Glutamatergic neuron (in vitro differentiated cells): ENCODE data around the gene CELF4. TPM values are rescaled to one million over a fixed set of nuclear protein-coding genes. Genes with fewer than 3 reads are reported as not detected.

Source experiments
- DNase-seq: peaks from one replicate; pipeline ENCODE4 v3.0.0; 2022
- H3K27ac Mint-ChIP-seq: one replicate; pipeline ENCODE4 v1.8.0; 2020; ENCODE audit warnings: mild to moderate bottlenecking, mixed read lengths, inconsistent platforms; ENCODE audit not compliant: unreplicated experiment
- H3K27me3 Mint-ChIP-seq: one replicate; pipeline ENCODE4 v1.8.0; 2020; ENCODE audit warnings: mild to moderate bottlenecking, moderate library complexity, mixed read lengths, inconsistent platforms; ENCODE audit not compliant: unreplicated experiment
- H3K36me3 Mint-ChIP-seq: one replicate; pipeline ENCODE4 v1.8.0; 2020; ENCODE audit warnings: mild to moderate bottlenecking, mixed read lengths, inconsistent platforms; ENCODE audit not compliant: unreplicated experiment
- H3K4me1 Mint-ChIP-seq: one replicate; pipeline ENCODE4 v1.8.0; 2020; ENCODE audit warnings: mild to moderate bottlenecking, low read depth, mixed read lengths, inconsistent platforms; ENCODE audit not compliant: unreplicated experiment
- H3K4me3 Mint-ChIP-seq: one replicate; pipeline ENCODE4 v1.8.0; 2020; ENCODE audit warnings: mild to moderate bottlenecking, mixed read lengths, inconsistent platforms; ENCODE audit not compliant: unreplicated experiment
- H3K9me3 Mint-ChIP-seq: one replicate; pipeline ENCODE4 v1.8.0; 2020; ENCODE audit warnings: mild to moderate bottlenecking, moderate library complexity, mixed read lengths, inconsistent platforms; ENCODE audit not compliant: unreplicated experiment
- total RNA-seq: library from RNA; stranded (reverse); fragmentation: NEBNext Ultra II Directional; extraction: Animal tissue kit (Norgen Biotek cat#: 25700); gene quantifications from one replicate; pipeline ENCODE4 v1.2.1, GENCODE V29; 2021; ENCODE audit not compliant: unreplicated experiment
- TF ChIP-seq, protein P1 (sequence below): fragments of 200-600 bp; sonication (generic); IDR thresholded peaks from one replicate; pipeline ENCODE4 v1.5.0; 2021; ENCODE audit not compliant: partially characterized antibody, unreplicated experiment

The CELF4 gene
- total RNA-seq, 1 donor from 2014 or later, result 38.4 TPM

GRCh38 chr18:37541517-37541916 is 24.1 kb downstream of the CELF4 start:
- peaks cover 4% of the 10 kb centered on the region for H3K36me3 Mint-ChIP-seq
- TF ChIP-seq, protein P1, sequence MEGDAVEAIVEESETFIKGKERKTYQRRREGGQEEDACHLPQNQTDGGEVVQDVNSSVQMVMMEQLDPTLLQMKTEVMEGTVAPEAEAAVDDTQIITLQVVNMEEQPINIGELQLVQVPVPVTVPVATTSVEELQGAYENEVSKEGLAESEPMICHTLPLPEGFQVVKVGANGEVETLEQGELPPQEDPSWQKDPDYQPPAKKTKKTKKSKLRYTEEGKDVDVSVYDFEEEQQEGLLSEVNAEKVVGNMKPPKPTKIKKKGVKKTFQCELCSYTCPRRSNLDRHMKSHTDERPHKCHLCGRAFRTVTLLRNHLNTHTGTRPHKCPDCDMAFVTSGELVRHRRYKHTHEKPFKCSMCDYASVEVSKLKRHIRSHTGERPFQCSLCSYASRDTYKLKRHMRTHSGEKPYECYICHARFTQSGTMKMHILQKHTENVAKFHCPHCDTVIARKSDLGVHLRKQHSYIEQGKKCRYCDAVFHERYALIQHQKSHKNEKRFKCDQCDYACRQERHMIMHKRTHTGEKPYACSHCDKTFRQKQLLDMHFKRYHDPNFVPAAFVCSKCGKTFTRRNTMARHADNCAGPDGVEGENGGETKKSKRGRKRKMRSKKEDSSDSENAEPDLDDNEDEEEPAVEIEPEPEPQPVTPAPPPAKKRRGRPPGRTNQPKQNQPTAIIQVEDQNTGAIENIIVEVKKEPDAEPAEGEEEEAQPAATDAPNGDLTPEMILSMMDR, result no peak
- H3K27me3 Mint-ChIP-seq, result peaks cover 19% of the 10 kb centered on the region
- DNase-seq, result no peak
- no peak overlapping the region for H3K27ac Mint-ChIP-seq
- H3K9me3 Mint-ChIP-seq, result peaks cover 17% of the 10 kb centered on the region
- no peak overlapping the region for H3K4me3 Mint-ChIP-seq
- H3K4me1 Mint-ChIP-seq, result peaks cover 35% of the 10 kb centered on the region

- Mint-ChIP-seq H3K36me3 (no peaks in the 10 kb centered on the region), H3K4me3 (no peak overlapping the region), H3K9me3 (peaks cover 13% of the 10 kb centered on the region), H3K27me3 (peaks cover 19% of the 10 kb centered on the region), H3K4me1 (peaks cover 33% of the 10 kb centered on the region), H3K27ac (peak overlapping the region; percentile 40)
- DNase-seq, result no peak
- TF ChIP-seq, protein P1, result no peak
Measured at GRCh38 chr18:37540424-37541138, 25.0 kb downstream of the CELF4 start.

DNA sequence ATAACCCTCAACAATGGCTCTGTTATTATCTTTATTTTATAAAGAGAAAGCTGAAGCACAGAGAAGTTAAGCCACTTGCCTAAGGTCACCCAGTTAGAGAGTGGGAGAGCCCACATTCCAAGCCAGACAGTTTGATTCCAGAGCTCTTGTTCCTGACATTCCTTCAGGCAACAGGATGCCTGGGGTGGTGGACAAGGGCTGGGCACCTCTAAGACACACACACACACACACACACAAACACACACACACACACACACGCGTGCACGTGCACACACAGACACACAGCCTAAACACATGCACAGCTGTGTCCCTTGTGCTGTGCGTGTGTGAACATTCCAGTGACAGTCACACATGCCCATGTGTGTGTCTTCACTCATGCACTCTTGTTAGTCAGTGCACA is 26.4 kb downstream of the CELF4 start:
- Mint-ChIP-seq H3K4me1 (peaks cover 33% of the 10 kb centered on the region), H3K4me3 (no peak overlapping the region), H3K27me3 (peaks cover 16% of the 10 kb centered on the region), H3K36me3 (no peaks in the 10 kb centered on the region), H3K27ac (no peak overlapping the region), H3K9me3 (peaks cover 8% of the 10 kb centered on the region)
- no peak for DNase-seq
- TF ChIP-seq, protein P1, result no peak

DNA sequence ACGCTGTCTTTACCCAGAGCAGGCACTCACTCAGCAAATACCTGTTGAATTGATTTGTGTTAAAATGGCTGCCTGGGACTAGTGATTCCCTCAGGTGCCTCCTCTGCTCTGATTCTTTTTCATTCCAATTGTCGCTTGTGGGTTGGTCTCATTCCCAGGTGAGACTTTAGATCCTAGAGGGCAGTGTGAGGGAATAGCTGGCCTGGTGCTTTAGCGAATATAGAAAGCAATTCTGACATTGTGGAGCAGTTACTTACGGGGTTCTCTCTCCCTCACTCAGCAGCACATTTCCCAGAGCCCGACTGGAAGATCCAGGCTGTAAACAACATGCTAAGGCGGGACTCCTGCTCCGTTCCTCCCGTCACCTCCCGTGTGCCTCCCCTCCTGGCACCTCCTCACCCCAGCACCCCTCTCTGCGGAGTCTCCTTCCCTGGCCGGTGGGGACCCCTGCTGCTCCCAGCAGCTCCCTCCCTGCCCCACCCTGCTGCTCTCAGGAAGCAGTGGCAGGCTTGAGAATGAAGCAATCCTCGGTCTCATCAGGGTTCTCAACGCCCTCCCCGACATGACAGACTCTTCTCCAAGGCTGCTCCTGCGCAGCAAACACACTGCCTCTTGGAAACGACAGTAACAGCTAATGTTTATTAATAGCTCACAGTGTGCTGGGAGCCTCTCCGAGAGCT is 26.9 kb downstream of the CELF4 start:
- peaks cover 32% of the 10 kb centered on the region for H3K4me1 Mint-ChIP-seq
- peaks cover 7% of the 10 kb centered on the region for H3K9me3 Mint-ChIP-seq
- no peak overlapping the region for H3K4me3 Mint-ChIP-seq
- no peak for DNase-seq
- TF ChIP-seq, protein P1, result no peak
- no peaks in the 10 kb centered on the region for H3K36me3 Mint-ChIP-seq
- H3K27me3 Mint-ChIP-seq, result peaks cover 16% of the 10 kb centered on the region
- no peak overlapping the region for H3K27ac Mint-ChIP-seq
